NCI-H146 (cell line): ENCODE measurements around the gene KIF3A.
"Not testable (repeated sequence)": the region's sequence is repeated elsewhere in the genome, so short reads cannot be mapped to it uniquely, and the experiment has no call there.

Source experiments
- DNase-seq: peaks from one replicate; lab custom pipeline; 2025; lab: John Stamatoyannopoulos, UW

KIF3A gene

GRCh38 chr5:132718544-132719312 lies 18.6 kb downstream of the KIF3A start:
- DNase-seq, result no peak

GRCh38 chr5:132714456-132715307 lies 22.7 kb downstream of the KIF3A start:
- no peak for DNase-seq

GRCh38 chr5:132708645-132709044 lies 28.7 kb downstream of the KIF3A start:
- DNase-seq, result no peak

GRCh38 chr5:132704875-132705274 lies 32.5 kb downstream of the KIF3A start:
- no peak for DNase-seq

GRCh38 chr5:132695956-132696355 lies 41.4 kb downstream of the KIF3A start:
- DNase-seq, result no peak

- no peak for DNase-seq
These were observed 44.7 kb downstream of the KIF3A start for GRCh38 chr5:132692632-132692967.

- not testable (repeated sequence) for DNase-seq
These were observed 45.4 kb downstream of the KIF3A start for GRCh38 chr5:132691755-132692631.

- DNase-seq, result no peak
These were observed 47.2 kb downstream of the KIF3A start for GRCh38 chr5:132690156-132690555.

- no peak for DNase-seq
These were observed 47.8 kb downstream of the KIF3A start for GRCh38 chr5:132689513-132689912.

- no peak for DNase-seq
These were observed 48.6 kb downstream of the KIF3A start for GRCh38 chr5:132688536-132689339.

GRCh38 chr5:132687995-132688394 lies 49.4 kb downstream of the KIF3A start:
- no peak for DNase-seq

- DNase-seq, result no peak
These were observed 51.2 kb downstream of the KIF3A start for GRCh38 chr5:132686193-132686592.

- DNase-seq, result no peak
These were observed 52.2 kb downstream of the KIF3A start for GRCh38 chr5:132684922-132685720.

GRCh38 chr5:132684491-132684890 lies 52.9 kb downstream of the KIF3A start:
- no peak for DNase-seq

- DNase-seq, result no peak
These were observed 55.4 kb downstream of the KIF3A start for GRCh38 chr5:132681983-132682382.

- no peak for DNase-seq
These were observed 55.9 kb downstream of the KIF3A start for GRCh38 chr5:132681476-132681831.

GRCh38 chr5:132680780-132681475 lies 56.4 kb downstream of the KIF3A start:
- no peak for DNase-seq

- DNase-seq, result no peak
These were observed 57.5 kb downstream of the KIF3A start for GRCh38 chr5:132679717-132680380.

- DNase-seq, result no peak
These were observed 58.2 kb downstream of the KIF3A start for GRCh38 chr5:132679166-132679565.

GRCh38 chr5:132678735-132679134 lies 58.6 kb downstream of the KIF3A start:
- DNase-seq, result no peak
